Ovary (tissue), 9 donors: ENCODE data around the gene SLC6A16. TPM values are rescaled to one million over a fixed set of nuclear protein-coding genes. Genes with fewer than 3 reads are reported as not detected.
"Not testable (repeated sequence)": the region's sequence is repeated elsewhere in the genome, so short reads cannot be mapped to it uniquely, and the experiment has no call there.

ENCODE experiments used
- DNase-seq, 5 donors: peaks; one replicate each; pipeline ENCODE4 v3.0.0-alpha.2; 2019 to 2020
- H3K27ac ChIP-seq, 2 donors: fragments of 200-600 bp; one replicate each; pipeline versions ENCODE4 v1.5.1 to v1.8.0; 2019 to 2022
- H3K27me3 ChIP-seq: fragments of 200-600 bp; one replicate; pipeline ENCODE4 v1.8.0; 2022
- H3K36me3 ChIP-seq: fragments of 200-600 bp; sonication (generic); one replicate; pipeline ENCODE4 v1.5.1; 2019
- H3K4me1 ChIP-seq: one replicate; pipeline ENCODE4 v1.8.1; 2013; ENCODE audit warnings: mild to moderate bottlenecking, moderate library complexity; ENCODE audit not compliant: insufficient read depth
- H3K4me3 ChIP-seq: fragments of 200-600 bp; sonication (generic); one replicate; pipeline ENCODE4 v1.5.1; 2017
- H3K9me3 ChIP-seq, 2 donors: fragments of 200-600 bp in 1 of 2; sonication (generic) in 1 of 2; one replicate each; pipeline versions ENCODE4 v1.5.1 to v1.8.1; 2013 to 2019; ENCODE audit warnings: mild to moderate bottlenecking in 1 of 2, moderate library complexity in 1 of 2
- EP300 ChIP-seq: sonication (generic); formaldehyde crosslinking; IDR thresholded peaks from one replicate; pipeline ENCODE4 v1.6.1; 2017; ENCODE audit warnings: antibody characterized with exemption
- POLR2A ChIP-seq: fragments of 450-650 bp; IDR thresholded peaks from one replicate; pipeline ENCODE4 v1.6.1; 2017; ENCODE audit warnings: antibody characterized with exemption, mild to moderate bottlenecking, moderate library complexity
- WGBS, 3 donors: extraction: QIAGEN DNeasy Blood & Tissue Kit in 1 of 3; methylation state at CpG; one replicate each; pipeline versions ENCODE4 v1.1.5 to v1.1.7; 2013 to 2017; 5-methylcytosine and 5-hydroxymethylcytosine counted together
- intact Hi-C, 4 donors: fragments of 100-400 bp; cut with DNase I; formaldehyde crosslinking; loops; one replicate each; pipeline versions ENCODE4 v1.11.0 to v1.15.1; 2022 to 2023
- polyA plus RNA-seq, 2 donors: library from polyadenylated mRNA; stranded (reverse); fragments of 200-250 nt in 1 of 2; fragments of 350-450 nt in 1 of 2; fragmentation: Illumina TruSeq in 1 of 2; extraction: RNeasy Lipid Tissue Mini Kit (QIAGEN cat#74804) in 1 of 2; gene quantifications; one replicate each; pipeline ENCODE4 v1.2.3, GENCODE V29; 2013 to 2014
- total RNA-seq, 7 donors: library from RNA; depleted of rRNA in 2 of 7; stranded (reverse); fragments of >200 nt in 2 of 7; fragmentation: NEBNext Ultra II Directional in 3 of 7; extraction: Animal tissue kit (Norgen Biotek cat#: 25700) in 3 of 7; gene quantifications; one replicate each; pipeline versions ENCODE4 v1.1.0 to v1.2.4, GENCODE V29; 2016 to 2023
- TF ChIP-seq, protein P1 (sequence below), 3 donors: fragments of 450-650 bp in 2 of 3; fragments of 200-600 bp in 1 of 3; IDR thresholded peaks; one replicate each; pipeline versions ENCODE4 v1.5.1 to v1.8.0; 2016 to 2022; ENCODE audit warnings: antibody characterized with exemption in 3 of 3, mild to moderate bottlenecking in 1 of 3
- donor health status: DM: no; HTN: no; CAD: no; lungs with moderate emphysema.
- donor health status: DM: no; HTN: no; CAD: no.
- donor health status: Bipolar disorder and iron deficiency.
- donor health status: DM: yes; HTN: yes; CAD: no.
- donor health status: DM: no; HTN: no; CAD: no.
- donor health status: DM: yes; HTN: yes; CAD: no.

SLC6A16 gene
- total and polyA plus RNA-seq, 9 donors = 1.8 to 9.3 (median 4.6) TPM

DNA sequence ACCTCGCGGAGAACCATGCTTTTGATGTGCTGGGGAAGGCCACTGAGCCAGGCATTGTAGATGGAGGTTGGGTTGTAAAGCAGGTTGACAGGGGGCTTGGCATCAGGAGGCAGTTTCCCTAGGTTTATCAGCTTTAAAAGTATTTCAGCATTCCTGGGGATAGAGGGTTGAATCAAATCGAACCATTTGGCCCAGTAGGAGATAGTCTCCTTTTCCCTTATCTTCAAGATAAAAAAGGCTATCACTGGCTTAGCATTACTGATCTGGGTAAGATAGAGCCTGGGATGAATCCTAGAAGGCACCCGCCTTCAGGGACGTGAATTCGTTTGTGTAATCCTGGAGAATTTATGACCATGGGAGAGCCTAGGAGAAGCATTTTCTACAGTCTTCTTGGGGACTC is 30.6 kb downstream of the SLC6A16 start:
- H3K4me3 ChIP-seq = no peak overlapping the region
- H3K9me3 ChIP-seq = no peaks in the 10 kb centered on the region
- no peak overlapping the region for H3K27ac ChIP-seq
- no peaks in the 10 kb centered on the region for H3K36me3 ChIP-seq
- TF ChIP-seq POLR2A = no peak
- TF ChIP-seq, protein P1, sequence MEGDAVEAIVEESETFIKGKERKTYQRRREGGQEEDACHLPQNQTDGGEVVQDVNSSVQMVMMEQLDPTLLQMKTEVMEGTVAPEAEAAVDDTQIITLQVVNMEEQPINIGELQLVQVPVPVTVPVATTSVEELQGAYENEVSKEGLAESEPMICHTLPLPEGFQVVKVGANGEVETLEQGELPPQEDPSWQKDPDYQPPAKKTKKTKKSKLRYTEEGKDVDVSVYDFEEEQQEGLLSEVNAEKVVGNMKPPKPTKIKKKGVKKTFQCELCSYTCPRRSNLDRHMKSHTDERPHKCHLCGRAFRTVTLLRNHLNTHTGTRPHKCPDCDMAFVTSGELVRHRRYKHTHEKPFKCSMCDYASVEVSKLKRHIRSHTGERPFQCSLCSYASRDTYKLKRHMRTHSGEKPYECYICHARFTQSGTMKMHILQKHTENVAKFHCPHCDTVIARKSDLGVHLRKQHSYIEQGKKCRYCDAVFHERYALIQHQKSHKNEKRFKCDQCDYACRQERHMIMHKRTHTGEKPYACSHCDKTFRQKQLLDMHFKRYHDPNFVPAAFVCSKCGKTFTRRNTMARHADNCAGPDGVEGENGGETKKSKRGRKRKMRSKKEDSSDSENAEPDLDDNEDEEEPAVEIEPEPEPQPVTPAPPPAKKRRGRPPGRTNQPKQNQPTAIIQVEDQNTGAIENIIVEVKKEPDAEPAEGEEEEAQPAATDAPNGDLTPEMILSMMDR (IDR thresholded peaks at IDR 0.05) = no peak
- TF ChIP-seq EP300 = no peak
- H3K27me3 ChIP-seq = no peaks in the 10 kb centered on the region
- WGBS, 3 donors = 80 to 86% (median 80%) methylated on average over 6 of the region's 6 CpGs
- intact Hi-C loops = no loop called here
- DNase-seq = no peak
- no peaks in the 10 kb centered on the region for H3K4me1 ChIP-seq

DNA sequence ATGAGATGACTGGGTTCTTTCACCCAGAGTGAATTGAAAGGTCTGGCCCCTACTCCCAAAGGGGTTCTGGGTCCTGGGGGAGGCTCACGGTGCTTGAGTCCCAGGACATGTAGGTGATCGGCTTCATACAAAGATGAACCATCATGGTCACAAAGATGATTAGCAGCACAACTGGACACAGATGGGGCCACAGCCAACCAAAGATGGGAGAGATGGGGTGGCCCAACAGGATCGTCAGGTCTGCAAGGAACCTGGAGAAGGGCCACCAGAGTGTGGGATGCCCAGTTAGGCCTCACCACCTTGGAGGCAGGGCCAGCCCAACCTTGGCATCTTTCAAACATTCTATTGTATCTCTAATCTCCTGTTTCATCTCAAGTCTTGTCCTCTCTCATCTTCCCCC is 34.5 kb downstream of the SLC6A16 start:
- intact Hi-C loops = no loop called here
- no peak for TF ChIP-seq EP300
- TF ChIP-seq, protein P1 (IDR thresholded peaks at IDR 0.05) = no peak
- no peak for TF ChIP-seq POLR2A
- Histone ChIP-seq H3K36me3 (no peaks in the 10 kb centered on the region), H3K4me3 (no peak overlapping the region), H3K9me3 (no peaks in the 10 kb centered on the region), H3K4me1 (no peaks in the 10 kb centered on the region), H3K27me3 (no peaks in the 10 kb centered on the region), H3K27ac (no peak overlapping the region)
- no peak for DNase-seq
- 88 to 91% (median 88%) methylated on average over 3 of the region's 3 CpGs for WGBS, 3 donors

DNA sequence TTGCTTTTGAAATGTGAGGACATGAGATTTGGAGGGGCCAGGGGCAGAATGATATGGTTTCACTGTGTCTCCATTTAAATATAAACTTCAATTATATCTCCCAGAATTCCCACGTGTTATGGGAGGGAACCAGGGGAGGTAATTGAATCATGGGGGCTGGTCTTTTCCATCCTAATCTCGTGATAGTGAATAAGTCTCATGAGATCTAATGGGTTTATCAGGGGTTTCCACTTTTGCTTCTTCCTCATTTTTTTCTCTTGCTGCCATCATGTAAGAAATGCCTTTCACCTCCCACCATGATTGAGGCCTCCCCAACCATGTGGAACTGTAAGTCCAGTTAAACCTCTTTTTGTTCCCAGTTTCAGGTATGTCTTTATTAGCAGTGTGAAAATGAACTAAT is 35.7 kb downstream of the SLC6A16 start:
- DNase-seq, H3K4me3 ChIP-seq, H3K4me1 ChIP-seq, intact Hi-C loops, H3K27me3 ChIP-seq, H3K36me3 ChIP-seq, H3K9me3 ChIP-seq, H3K27ac ChIP-seq: not testable (repeated sequence)
- 42 to 60% (median 46%) methylated on average over 2 of the region's 2 CpGs for WGBS, 3 donors

DNA sequence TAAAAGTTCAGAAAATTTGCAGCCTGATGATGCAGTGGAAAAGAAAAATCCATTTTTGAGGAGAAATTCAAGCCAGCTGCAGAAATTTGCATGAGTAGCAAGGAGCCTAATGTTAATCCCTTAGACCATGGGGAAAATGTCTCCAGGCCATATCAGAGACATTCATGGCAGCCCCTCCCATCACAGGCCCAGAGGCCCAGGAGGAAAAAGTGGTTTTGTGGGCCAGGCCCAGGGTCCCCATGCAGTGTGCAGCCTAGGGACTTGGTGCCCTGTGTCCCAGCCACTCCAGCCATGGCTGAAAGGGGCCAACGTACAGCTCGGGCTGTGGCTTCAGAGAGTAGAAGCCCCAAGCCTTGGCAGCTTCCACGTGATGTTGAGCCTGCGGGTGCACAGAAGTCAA is 36.8 kb downstream of the SLC6A16 start:
- H3K9me3 ChIP-seq, H3K27ac ChIP-seq, H3K27me3 ChIP-seq, H3K4me3 ChIP-seq, DNase-seq, H3K36me3 ChIP-seq, intact Hi-C loops, H3K4me1 ChIP-seq: not testable (repeated sequence)
- 90 to 100% (median 94%) methylated on average over 4 of the region's 4 CpGs for WGBS, 3 donors

DNA sequence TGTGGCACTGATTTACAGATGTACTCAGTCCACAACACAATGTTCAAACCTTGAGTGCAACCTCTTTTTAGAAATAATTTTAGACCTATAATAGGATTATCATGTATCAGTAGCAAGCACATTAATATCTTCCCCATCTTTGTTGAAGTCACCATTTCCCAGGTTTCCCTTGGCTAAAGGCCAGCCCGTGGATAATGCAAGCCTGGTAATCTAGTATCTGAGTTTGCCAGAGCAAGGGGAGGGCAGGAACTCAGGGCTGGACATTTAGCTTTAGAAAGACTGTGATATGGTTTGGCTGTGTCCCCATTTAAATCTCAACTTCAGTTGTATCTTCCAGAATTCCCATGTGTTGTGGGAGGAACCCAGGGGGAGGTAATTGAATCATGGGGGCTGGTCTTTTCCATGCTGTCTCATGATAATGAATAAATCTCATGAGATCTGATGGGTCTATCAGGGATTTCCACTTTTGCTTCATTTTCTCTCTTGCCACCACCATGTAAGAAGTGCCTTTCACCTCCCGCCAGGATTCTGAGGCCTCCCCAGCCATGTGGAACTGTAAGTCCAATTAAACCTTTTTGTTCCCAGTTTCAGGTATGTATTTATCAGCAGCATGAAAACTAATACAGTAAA is 37.7 kb downstream of the SLC6A16 start:
- Histone ChIP-seq H3K9me3 (no peaks in the 10 kb centered on the region), H3K4me1 (no peaks in the 10 kb centered on the region), H3K36me3 (no peaks in the 10 kb centered on the region), H3K27ac (no peak overlapping the region), H3K4me3 (no peak overlapping the region), H3K27me3 (no peaks in the 10 kb centered on the region)
- intact Hi-C loops = no loop called here
- no peak for TF ChIP-seq EP300
- TF ChIP-seq, protein P1 (IDR thresholded peaks at IDR 0.05) = no peak
- TF ChIP-seq POLR2A = no peak
- no peak for DNase-seq
- 33 to 71% (median 43%) methylated on average over 2 of the region's 2 CpGs for WGBS, 3 donors
